ENCODE data around the gene ACSL3.

ACSL3 gene

GRCh38 chr2:222879604-222879933, 18.7 kb downstream of the ACSL3 start:
- no peak for DNase-seq (ENCODE audit: low read depth)

GRCh38 chr2:222882484-222882928, 21.7 kb downstream of the ACSL3 start:
- DNase-seq (ENCODE audit: low read depth), result no peak

DNA sequence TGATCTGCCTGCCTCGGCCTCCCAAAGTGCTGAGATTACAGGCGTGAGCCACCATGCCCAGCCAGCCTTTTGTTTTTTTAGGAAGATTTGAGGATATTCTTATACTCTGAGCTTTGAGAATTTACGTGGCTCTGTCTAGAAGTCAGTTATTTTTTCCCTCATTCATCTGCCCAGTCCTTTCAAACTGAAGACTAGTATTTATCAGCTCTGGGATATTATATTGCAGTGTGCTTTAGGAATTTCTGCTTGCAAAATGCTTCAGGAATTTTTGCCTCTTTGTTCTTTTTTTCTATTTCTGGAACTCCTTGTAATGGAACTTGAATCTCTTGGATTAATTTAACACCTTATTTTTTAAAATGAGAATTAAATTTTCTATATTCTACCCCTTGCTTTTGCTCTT, 22.6 kb downstream of the ACSL3 start:
- no peak for DNase-seq (ENCODE audit: low read depth)

DNA sequence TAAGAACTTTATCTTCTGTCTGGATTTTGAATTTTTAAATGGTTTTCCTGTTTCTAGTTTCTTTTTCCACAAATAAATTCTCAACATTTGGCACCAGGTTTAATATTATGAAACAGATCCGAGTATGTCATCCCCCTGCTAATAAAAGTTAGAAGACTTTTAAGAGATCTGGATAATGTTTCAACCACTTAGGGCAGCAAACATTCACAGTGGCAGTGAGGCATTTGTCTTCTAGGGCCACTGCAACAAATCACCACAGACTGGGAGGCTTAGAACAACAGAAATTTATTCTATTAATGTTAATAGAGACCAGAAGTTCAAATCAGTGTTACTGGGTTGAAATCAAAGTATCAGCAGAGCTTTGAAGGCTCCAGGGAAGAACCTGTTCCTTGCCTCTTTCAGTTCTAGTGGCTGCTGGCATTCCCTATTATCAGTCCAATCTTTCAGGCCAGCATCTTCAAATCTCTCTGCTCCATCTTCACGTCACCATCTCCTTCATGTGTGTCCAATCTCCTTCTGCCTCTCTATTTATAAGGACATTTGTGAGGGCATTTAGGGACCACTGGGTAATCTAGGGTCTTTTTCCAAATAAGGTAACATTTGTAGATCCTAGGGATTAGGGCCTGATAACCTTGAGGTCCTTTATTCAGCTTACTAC, 23.4 kb downstream of the ACSL3 start:
- no peak for DNase-seq (ENCODE audit: low read depth)

- DNase-seq (ENCODE audit: low read depth), result no peak
Observed at GRCh38 chr2:222884805-222885424, 24.1 kb downstream of the ACSL3 start.

GRCh38 chr2:222887124-222887523, 26.3 kb downstream of the ACSL3 start:
- DNase-seq (ENCODE audit: low read depth), result peak; percentile 44

DNA sequence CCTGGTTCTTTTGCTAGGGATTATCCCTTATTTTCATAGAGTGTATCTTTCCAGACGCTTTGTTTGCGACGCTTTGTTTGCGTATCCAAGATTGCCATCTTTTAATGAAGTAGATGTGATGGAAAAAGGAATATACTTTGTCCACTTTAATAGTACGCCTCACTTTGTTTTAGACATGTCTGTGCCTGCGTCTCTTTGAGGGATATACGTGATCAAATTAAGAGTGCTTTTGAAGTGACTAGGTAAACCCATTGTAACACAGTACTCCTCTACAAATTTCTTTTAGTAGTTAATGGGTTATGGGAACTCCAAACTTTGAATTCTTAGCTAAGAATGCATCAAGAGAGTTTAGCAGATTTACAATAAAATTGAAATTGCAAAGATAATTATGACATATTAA, 27.9 kb downstream of the ACSL3 start:
- DNase-seq (ENCODE audit: low read depth), result no peak

DNA sequence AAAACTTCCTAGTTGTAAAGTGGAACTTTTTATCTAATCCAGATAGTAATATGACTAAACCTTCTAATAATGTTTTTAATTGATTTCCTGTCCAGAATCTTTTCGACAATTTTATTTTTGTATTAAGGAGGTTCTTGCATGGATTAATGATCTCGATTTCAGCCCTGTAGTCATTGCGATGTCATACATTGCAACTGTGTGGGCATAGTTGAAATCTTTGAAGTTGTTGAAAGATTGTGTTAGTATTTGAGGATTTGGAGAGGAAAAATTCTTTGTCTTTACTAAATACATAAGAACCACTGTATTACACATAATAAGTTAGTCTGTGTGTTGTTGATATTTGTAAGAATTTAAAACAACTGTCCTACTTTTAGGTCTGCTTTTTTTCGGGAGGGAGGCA, 31.1 kb downstream of the ACSL3 start:
- peak; percentile 46 for DNase-seq (ENCODE audit: low read depth)

- DNase-seq (ENCODE audit: low read depth), result peak; percentile 72
Observed at GRCh38 chr2:222892321-222892720, 31.5 kb downstream of the ACSL3 start.

GRCh38 chr2:222892761-222893160, 31.9 kb downstream of the ACSL3 start:
- DNase-seq (ENCODE audit: low read depth), result no peak

GRCh38 chr2:222893716-222894115, 32.9 kb downstream of the ACSL3 start:
- no peak for DNase-seq (ENCODE audit: low read depth)

DNA sequence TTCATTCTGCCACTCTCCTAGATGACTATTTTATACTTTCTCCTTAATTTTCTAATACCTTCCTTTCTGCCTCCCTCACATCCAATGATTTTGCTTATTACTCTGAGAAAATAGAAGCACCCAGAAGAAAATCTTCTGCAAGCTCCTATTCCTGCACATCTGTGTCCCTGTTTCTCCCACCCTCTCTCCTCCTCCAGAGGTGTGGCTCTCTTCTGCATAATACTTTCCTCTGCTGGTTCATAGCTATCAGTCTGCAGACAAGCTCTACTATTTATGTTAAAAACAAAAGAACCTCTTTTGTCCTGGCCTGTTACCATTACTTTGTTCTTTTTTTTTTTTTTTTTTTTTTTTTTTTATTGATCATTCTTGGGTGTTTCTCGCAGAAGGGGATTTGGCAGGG, 34.3 kb downstream of the ACSL3 start:
- no peak for DNase-seq (ENCODE audit: low read depth)

GRCh38 chr2:222897898-222898297, 37.1 kb downstream of the ACSL3 start:
- DNase-seq (ENCODE audit: low read depth), result no peak

GRCh38 chr2:222899413-222900181, 38.8 kb downstream of the ACSL3 start:
- DNase-seq (ENCODE audit: low read depth), result no peak

GRCh38 chr2:222900354-222900753, 39.5 kb downstream of the ACSL3 start:
- DNase-seq (ENCODE audit: low read depth), result peak; percentile 72

DNA sequence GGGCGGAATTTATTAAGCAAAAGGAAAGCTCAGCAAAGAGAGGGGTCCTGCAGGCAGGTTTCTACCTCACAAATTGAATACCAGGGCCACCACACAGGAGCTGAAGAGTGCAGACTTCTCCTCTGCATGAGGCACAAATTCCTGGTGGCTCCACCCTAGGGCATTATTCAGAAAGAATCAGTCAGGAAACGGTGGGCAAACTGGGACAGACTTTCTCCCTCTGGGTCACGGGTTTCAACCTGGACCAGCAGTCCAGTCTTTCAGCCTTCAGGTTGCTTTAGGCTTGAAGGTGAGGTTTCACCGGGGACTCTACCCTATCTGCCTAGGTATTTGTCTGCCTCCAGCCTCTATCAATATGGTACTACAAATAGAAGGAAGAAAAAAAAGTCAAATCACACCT, 41.8 kb downstream of the ACSL3 start:
- DNase-seq (ENCODE audit: low read depth), result no peak

- DNase-seq (ENCODE audit: low read depth), result peak; percentile 76
Observed at GRCh38 chr2:222903234-222904220, 42.7 kb downstream of the ACSL3 start.

DNA sequence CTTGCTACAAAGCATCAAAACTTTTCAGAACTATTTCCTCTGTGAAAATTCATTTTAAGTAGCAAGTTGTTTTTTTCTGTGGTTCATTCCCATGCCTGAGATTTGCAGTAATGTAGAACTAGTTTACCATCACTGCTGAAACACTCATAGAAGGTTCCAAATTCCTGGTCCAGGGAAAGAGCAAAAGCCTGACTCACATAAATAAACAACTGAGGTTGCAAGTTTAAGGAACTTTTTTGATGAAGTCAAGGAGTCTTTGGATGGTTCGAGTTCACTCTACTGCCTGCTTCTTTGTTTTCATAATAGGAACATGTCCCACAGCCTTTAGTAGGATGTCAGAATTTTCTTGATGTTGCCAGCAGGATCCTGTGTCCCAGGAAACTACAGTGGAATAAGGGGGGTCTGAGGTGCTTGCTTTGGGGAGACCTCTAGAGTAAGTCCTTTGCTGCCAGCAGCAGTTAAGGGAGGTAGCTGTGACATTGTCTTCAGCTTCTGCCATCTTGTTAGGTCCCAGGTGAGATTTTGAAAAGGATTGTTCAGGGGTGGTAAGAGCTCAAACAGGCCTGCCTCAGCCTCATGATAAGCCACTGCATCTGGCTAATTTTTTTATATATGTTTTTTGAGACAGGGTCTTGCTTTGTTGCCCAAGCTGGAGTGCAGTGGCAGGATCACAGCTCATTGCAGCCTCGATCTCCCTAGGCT, 43.9 kb downstream of the ACSL3 start:
- DNase-seq (ENCODE audit: low read depth), result peak; percentile 78

DNA sequence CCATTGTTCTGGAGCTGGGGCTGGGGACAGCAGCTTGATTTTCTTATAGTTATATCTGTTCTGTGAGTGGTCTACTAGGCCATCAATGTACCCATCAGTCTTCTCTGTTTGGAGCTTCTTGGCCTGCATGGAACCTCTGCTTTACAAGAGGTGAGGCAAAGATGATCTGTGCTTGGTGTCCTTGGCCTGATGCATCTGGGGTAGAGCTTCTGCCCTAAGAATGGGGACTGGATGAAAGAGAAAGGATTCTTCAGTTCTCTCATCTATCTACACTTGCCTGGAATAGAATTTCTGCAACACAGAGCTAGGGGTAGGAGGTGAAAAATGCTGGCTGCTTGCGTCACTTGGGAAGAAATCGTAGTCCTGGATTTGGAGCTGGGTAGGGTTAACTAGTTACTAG, 46.2 kb downstream of the ACSL3 start:
- no peak for DNase-seq (ENCODE audit: low read depth)

GRCh38 chr2:222907790-222908441, 47.1 kb downstream of the ACSL3 start:
- DNase-seq (ENCODE audit: low read depth), result no peak

DNA sequence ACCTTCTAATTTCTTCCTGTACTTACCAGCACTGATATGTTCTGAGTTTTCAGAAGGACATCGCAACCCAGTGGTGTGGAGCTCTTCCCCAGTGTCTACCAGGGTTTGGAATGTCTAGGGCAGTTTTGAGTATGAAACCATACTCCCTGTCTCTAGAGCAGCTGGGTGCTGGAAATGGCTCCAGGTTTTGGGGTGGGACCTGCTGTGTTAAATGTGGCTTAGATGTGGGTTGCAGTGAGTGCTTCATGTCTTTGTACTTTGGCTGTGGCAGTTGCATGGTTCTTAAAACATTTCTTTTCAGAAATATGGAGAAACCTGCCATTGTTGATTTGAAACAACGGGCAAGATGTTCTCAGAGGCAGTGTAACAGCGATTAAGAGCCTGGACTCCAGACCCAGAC, 48.5 kb downstream of the ACSL3 start:
- no peak for DNase-seq (ENCODE audit: low read depth)

Data from ELR (cell line).